ENCODE results near the gene SLC25A45.
A peak's percentile ranks its signal among the peaks of the same experiment; 100 is the strongest.

The SLC25A45 gene, protein sequence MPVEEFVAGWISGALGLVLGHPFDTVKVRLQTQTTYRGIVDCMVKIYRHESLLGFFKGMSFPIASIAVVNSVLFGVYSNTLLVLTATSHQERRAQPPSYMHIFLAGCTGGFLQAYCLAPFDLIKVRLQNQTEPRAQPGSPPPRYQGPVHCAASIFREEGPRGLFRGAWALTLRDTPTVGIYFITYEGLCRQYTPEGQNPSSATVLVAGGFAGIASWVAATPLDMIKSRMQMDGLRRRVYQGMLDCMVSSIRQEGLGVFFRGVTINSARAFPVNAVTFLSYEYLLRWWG

DNA sequence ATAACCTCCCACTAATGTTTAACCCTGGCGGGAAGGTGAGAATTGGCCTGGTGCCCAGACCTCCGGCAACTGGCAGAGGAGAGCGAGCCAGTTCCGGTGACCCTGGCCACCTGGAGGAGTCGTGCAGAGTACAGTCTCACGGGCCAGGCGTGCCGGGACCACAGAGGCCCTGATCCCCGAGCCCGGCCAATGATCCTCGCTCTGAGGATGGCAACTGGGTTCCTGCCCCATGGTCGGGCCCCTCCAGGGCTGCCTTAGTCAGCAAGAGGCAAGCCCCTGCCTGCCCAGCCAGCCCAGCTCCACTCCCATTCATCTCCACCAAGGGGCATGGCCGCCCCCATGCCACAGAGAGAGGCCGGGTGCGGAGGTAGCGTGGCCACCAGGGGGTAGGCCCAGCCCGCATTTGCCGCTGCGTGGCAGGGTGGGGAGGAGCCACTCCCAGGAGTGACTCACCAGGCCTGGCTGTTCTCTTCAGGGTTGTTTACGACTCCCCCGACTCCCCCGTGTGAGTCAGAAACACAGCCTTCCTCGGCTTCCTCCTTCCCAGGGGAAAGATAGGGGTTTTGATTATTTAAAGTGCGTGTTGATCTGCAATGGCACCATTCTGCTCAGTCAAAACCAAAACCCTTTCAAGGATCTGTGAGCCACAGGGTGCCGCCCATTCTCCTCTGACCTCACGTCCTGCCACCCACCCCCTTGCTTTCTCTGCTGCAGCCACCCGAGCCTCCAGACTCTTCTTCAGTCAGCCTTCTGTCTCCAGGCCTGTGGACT is at the start of gene SLC25A45:
TSS of gene SLC25A45 (minus strand) at position 614 of the 771 bp plus-strand sequence. CDS start 695 bp downstream, outside the sequence.
- DNase-seq (ENCODE audit: low read depth in 1 of 2, low spot score in 1 of 2) = peak; percentile 82 to 91

DNA sequence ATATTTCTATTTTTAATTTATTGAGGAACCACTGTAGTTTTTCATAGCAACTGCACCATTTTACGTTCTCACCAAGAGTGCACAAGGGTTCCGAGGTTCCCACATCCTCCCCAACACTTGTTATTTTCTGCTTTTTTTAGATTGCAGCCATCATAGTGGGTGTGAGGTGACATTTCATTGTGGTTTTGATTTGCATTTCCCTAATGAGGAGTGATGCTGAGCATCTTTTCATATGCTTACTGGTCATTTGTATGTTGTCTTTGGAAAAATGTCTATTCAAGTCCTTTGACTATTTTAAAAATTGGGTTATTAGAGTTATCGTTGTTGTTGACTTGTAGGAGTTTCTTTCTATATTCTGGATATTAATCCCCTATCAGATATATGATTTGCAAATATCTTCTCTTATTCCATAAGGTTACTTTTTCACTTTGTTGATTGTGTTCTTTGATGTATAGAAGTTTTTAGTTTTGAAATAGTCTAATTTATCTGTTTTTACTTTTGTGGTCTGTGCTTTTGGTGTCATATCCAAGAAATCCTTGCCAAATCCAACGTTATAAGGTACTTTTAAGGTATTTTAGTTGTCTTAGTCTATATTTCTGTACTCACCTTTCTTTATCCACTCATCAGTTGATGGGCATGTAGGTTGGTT is 49.1 kb upstream of the SLC25A45 start:
- DNase-seq (ENCODE audit: low read depth in 1 of 2, low spot score in 1 of 2) = no peak

DNA sequence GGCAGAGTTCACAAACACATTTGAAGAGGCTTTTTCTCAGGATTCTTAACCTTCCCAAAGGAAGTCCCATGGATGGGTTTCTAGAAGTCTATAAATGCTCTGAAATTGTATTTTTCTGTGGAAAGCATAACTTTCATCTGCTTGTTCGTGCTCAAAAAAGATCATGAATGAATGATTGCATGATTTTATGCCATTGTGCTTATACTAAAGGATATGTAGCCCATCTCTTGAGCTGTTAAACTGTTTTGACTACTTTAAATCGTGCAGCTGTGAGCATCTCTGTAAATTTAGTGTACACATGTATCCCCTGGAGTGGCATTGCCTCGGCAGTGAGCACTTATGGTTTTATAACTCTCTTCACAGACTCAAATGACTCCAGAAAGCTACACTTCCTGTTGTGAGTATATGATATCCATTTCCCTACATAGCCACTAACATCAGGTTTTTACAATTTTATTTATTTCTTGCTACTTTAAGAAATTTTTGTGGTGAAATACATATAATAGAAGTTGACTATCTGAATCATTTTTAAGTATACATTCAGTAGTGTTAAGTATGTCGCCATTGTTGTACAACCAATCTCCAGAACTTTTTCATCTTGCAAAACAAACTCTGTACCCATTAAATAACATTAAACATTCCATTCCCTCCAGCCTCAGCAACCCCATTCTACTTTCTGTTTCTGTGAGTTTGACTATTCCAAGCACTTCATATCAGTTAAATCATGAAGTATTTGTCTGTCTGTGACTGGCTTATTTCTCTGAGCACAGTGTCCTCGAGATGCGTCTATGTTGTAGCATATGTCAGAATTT is 48.2 kb upstream of the SLC25A45 start:
- no peak for DNase-seq (ENCODE audit: low read depth in 1 of 2, low spot score in 1 of 2)

DNA sequence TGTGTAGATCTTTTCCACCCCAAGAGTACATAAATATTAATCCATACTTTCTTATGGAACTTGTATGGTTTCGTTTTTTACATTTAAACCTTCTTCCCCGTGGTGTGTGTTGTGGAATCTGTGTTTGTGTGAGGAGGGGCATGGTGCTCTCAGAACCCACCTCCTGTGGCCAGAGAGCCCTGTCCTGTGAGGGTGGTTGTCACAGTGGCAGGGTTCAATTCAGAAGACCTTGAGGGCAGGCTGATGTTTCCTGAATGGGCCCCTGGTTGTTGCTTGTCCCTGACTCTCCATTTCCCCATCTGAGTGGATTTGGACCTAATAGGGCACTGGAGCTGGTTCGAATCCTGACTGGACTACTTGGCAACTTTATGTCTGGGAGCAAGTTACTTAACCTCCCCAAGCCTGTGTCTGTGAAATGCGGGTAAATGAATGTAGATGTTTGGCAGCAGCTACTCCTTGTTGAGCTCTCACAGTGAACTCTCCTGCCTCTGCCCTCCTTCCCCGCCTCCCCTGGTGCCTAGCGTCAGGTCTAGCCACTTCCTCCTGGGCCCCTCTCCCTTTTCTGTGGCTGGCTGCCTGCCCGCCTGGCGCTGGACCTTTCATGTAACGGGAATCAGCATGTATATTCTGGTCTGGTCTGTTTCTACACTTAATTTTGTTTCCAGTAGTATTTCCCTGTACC is 47.4 kb upstream of the SLC25A45 start:
- DNase-seq (ENCODE audit: low read depth in 1 of 2, low spot score in 1 of 2) = no peak

DNA sequence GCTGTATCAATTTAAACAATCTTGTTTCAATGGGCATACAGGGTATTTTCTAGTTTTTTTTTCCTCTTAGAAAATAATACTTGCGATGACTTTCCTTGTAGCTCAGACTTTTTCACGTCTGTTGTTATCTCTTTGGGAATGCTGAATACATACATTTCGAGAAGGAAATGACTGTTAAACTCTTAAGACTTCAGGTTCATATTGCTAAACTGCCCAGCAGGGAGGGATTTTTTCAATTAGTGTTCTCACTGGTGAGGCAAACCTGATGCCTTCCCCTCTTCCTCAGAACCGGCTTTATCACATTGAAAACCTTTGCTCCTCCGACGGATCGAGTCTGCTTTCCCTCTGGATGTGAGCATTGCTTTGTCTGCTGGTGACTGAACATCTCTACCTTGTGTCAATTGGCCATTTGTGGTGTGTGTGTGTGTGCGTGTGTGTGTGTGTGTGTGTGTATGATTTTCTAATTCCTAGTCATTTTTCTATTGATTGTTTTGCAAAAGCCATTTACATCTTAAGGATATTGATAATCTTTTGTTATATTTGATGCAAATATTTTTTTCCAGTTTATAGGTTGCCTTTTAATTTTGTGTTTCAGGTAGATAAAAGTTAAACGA is 46.7 kb upstream of the SLC25A45 start:
- no peak for DNase-seq (ENCODE audit: low read depth in 1 of 2, low spot score in 1 of 2)

DNA sequence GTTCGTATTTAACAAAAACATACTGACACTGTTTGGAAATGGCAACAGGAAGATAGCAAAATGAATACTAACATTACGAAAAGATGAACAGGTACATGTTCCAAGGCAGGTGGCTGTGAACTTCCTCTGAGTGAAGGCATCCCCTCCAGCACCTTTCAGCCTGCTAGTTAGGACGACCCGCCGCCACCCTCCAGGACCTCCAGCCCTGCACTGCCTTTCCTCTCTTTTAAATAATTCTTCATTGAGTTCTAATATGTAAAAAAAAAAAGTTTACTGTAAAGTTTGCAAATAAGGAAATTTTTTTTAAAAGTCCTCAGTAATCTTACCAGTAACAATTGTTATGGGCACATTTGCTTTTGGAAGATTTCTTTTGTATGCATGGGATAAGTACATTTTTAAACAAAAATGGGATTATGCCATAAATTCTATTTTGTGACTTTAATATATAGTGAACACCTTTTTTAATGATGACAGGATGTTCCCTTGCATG is 46.2 kb upstream of the SLC25A45 start:
- DNase-seq (ENCODE audit: low read depth in 1 of 2, low spot score in 1 of 2) = no peak

DNA sequence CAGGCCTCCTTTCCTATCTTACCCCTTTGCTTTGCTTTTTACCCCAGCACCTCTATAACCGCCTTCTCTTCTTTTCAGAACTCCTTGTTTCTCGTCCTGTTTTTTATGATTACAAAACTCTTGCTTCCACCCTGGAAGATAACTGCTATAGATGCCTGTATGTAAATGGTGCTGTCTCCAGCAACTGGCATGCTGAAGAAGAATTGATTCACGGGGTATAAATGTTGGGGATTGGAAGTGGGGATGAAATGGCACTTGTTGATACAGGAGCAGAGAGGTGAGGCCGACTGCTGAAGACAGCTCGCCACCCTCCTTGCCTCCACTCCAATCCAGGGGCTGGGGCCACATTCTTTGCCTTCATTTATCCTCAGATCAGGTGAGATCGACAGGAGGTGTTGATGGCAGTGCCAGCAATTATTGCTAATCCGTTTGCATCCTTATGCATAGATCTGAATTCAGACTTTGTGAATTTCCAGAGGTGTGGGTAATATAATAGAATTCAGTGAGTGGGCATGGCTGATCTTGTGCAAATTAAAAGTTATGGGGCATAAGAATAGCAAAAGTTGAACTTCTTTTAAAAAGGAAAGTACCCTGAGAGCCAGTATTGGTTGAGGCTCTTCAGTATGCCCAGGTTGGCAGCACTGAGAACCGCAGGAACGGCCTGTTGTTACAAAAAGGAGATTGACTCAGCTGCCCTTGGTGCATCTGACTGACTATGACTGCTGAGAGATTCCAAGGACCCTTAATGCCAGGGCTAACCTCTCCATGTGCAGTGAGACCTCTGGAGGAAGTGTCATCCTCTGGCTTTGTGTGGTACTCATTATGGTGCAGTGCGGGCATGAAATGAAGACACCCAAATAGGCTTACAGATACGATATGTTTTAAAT is 45.5 kb upstream of the SLC25A45 start:
- no peak for DNase-seq (ENCODE audit: low read depth in 1 of 2, low spot score in 1 of 2)

DNA sequence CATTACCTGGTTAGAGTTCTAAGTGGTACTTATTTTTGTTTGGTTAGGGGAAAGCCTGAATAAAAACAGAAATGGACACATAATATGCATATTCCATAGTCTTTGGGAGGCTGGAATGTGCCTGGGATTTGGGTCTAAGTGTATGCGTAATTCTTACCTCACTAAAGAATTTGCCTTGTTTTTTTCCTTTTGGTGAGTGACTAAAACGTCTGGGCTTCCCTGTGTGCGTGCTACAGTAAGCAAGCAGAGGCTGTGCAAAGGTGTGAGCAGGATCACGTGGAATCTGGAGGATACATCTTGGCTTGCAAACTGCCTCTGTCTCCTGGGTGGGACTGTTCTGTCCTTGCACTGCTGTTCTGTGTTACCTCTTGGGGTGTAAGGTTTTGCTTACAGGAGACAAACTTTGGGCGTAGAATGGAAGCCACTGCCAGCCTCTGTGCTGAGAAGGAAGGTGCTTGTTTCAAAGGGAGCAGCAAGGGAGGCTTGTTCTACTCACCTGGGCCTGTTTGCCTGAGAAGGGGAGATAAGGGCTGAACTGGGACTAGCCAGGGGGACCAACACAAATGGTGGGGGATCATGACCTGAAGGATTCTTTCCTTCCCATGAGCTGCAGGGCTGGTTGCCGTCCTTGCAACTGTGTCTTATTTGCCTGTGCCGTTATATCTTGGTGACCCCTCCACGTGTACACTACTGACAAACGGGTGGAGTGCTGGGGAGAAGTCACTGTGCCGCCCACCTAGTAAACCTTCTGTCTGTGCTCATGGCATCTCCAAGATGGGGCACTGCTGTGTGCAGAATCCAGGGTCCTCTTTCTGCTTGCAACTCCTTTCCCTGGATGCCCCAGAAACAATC is 44.6 kb upstream of the SLC25A45 start:
- no peak for DNase-seq (ENCODE audit: low read depth in 1 of 2, low spot score in 1 of 2)

DNA sequence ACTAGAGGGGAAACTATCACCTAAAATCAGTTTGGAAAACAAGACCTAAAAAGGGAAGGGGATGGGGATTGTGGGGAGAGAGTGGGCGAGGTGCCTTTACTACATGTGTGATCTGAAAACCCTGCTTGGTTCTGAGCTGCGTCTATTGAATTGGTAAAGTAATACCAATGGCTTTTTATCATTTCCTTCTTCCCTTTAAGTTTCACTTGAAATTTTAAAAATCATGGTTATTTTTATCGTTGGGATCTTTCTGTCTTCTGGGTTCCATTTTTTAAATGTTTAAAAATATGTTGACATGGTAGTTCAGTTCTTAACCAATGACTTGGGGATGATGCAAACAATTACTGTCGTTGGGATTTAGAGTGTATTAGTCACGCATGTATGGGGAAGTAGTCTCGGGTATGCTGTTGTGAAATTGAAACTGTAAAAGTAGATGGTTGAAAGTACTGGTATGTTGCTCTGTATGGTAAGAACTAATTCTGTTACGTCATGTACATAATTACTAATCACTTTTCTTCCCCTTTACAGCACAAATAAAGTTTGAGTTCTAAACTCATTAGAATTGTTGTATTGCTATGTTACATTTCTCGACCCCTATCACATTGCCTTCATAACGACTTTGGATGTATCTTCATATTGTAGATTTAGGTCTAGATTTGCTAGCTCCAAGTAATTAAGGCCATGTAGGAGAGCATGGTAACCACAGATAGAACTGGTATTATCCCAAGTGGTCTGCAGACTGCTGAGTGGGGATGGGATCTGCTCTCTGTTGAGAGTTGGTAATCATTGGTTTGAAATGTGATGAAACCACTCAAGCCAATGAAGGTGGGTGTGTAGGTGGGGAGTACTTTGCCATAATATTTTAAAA is 43.8 kb upstream of the SLC25A45 start:
- DNase-seq (ENCODE audit: low read depth in 1 of 2, low spot score in 1 of 2) = no peak

DNA sequence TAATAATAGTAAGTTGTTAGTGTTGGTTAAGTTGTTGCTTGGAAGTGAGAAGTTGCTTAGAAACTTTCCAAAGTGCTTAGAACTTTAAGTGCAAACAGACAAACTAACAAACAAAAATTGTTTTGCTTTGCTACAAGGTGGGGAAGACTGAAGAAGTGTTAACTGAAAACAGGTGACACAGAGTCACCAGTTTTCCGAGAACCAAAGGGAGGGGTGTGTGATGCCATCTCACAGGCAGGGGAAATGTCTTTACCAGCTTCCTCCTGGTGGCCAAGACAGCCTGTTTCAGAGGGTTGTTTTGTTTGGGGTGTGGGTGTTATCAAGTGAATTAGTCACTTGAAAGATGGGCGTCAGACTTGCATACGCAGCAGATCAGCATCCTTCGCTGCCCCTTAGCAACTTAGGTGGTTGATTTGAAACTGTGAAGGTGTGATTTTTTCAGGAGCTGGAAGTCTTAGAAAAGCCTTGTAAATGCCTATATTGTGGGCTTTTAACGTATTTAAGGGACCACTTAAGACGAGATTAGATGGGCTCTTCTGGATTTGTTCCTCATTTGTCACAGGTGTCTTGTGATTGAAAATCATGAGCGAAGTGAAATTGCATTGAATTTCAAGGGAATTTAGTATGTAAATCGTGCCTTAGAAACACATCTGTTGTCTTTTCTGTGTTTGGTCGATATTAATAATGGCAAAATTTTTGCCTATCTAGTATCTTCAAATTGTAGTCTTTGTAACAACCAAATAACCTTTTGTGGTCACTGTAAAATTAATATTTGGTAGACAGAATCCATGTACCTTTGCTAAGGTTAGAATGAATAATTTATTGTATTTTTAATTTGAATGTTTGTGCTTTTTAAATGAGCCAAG is 42.9 kb upstream of the SLC25A45 start:
- DNase-seq (ENCODE audit: low read depth in 1 of 2, low spot score in 1 of 2) = peak in 1 of 2 donors; percentile 89

DNA sequence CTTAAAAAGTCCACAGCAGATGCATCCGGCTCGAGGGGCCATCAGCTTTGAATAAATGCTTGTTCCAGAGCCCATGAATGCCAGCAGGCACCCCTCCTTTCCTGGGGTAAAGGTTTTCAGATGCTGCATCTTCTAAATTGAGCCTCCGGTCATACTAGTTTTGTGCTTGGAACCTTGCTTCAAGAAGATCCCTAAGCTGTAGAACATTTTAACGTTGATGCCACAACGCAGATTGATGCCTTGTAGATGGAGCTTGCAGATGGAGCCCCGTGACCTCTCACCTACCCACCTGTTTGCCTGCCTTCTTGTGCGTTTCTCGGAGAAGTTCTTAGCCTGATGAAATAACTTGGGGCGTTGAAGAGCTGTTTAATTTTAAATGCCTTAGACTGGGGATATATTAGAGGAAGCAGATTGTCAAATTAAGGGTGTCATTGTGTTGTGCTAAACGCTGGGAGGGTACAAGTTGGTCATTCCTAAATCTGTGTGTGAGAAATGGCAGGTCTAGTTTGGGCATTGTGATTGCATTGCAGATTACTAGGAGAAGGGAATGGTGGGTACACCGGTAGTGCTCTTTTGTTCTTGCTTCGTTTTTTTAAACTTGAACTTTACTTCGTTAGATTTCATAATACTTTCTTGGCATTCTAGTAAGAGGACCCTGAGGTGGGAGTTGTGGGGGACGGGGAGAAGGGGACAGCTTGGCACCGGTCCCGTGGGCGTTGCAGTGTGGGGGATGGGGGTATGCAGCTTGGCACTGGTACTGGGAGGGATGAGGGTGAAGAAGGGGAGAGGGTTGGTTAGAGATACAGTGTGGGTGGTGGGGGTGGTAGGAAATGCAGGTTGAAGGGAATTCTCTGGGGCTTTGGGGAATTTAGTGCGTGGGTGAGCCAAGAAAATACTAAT is 42.0 kb upstream of the SLC25A45 start:
- no peak for DNase-seq (ENCODE audit: low read depth in 1 of 2, low spot score in 1 of 2)

DNA sequence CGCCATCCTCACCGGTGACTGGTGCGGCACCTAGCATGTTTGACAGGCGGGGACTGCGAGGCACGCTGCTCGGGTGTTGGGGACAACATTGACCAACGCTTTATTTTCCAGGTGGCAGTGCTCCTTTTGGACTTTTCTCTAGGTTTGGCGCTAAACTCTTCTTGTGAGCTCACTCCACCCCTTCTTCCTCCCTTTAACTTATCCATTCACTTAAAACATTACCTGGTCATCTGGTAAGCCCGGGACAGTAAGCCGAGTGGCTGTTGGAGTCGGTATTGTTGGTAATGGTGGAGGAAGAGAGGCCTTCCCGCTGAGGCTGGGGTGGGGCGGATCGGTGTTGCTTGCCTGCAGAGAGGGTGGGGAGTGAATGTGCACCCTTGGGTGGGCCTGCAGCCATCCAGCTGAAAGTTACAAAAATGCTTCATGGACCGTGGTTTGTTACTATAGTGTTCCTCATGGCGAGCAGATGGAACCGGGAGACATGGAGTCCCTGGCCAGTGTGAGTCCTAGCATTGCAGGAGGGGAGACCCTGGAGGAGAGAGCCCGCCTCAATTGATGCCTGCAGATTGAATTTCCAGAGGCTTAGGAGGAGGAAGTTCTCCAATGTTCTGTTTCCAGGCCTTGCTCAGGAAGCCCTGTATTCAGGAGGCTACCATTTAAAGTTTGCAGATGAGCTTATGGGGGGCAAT is 41.2 kb upstream of the SLC25A45 start:
- DNase-seq (ENCODE audit: low read depth in 1 of 2, low spot score in 1 of 2) = no peak

DNA sequence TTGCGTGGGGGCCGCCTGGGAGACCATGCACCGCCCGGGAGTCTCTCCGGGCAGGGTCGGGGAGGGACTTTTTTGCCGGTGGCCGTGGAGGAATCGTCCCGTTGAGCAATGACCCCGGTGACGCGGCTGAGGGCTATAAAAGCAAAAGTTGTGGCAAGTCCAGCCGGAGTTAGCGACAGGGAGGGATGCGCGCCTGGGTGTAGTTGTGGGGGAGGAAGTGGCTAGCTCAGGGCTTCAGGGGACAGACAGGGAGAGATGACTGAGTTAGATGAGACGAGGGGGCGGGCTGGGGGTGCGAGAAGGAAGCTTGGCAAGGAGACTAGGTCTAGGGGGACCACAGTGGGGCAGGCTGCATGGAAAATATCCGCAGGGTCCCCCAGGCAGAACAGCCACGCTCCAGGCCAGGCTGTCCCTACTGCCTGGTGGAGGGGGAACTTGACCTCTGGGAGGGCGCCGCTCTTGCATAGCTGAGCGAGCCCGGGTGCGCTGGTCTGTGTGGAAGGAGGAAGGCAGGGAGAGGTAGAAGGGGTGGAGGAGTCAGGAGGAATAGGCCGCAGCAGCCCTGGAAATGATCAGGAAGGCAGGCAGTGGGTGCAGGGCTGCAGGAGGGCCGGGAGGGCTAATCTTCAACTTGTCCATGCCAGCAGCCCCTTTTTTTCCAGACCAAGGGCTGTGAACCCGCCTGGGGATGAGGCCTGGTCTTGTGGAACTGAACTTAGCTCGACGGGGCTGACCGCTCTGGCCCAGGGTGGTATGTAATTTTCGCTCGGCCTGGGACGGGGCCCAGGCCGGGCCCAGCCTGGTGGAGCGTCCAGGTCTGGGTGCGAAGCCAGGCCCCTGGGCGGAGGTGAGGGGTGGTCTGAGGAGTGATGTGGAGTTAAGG is 40.4 kb upstream of the SLC25A45 start, which contains the start of gene NEAT1:
TSS of gene NEAT1 (plus strand) at position 166 of the 883 bp plus-strand sequence.
- peak; percentile 96 to 97 for DNase-seq (ENCODE audit: low read depth in 1 of 2, low spot score in 1 of 2)

Measured in activated CD4-positive, alpha-beta T cell treated with anti-CD3 and anti-CD28 coated beads, Interleukin-2, amount 50 U/mL, for 24 hours (primary cell).